NCI-H69 (cell line): ENCODE data around the gene LHFPL2.

Experiments
- DNase-seq: peaks from one replicate; lab custom pipeline; 2025; lab: John Stamatoyannopoulos, UW

The LHFPL2 gene

GRCh38 chr5:78503958-78504653 lies 144.5 kb downstream of the LHFPL2 start:
- no peak for DNase-seq

DNA sequence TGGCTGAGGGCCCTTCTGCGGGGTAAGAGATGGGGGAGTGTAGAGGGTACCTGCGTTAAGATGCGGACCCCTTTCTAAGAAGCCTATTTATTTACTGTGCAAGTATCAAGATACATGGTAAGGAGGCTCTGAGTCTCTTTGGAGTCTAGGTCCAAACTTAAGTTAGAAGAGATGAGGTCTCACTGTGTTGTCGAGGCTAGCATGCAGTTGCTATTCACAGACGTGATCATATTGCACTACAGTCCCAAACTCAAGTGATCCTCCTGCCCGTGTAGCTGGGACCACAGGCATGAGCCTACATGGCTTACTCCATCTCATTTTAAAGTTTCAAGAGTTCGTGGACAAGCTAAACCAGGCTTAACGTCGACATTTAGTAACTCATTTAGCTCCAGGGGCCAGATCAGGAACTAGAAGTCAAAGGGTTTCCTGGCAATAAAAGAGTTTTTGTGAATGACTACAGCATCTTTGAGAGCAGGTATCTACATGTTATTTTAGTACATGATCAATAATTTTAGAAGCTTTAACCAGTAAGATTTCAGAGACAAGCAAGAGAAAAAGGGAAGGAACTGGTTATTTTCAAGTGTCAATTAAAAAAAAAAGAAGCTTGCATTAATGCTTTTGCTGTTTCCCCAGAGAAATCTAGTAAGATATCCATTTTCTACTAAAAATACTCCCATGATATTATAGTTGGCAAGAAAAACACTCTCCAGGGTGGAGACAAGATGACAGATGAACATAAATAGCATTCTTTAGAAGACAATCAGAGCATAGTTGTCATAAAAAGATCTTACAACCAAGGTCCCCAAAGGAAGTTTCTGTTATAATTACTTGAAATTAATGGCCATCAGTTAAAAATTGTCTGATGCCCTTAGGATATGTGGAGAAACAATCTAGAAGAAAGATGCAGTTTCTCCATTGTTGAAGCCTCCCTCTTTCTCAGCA lies 146.9 kb downstream of the LHFPL2 start:
- DNase-seq = no peak

GRCh38 chr5:78500871-78501270 lies 147.7 kb downstream of the LHFPL2 start:
- DNase-seq = no peak

GRCh38 chr5:78500028-78500427 lies 148.5 kb downstream of the LHFPL2 start:
- no peak for DNase-seq

DNA sequence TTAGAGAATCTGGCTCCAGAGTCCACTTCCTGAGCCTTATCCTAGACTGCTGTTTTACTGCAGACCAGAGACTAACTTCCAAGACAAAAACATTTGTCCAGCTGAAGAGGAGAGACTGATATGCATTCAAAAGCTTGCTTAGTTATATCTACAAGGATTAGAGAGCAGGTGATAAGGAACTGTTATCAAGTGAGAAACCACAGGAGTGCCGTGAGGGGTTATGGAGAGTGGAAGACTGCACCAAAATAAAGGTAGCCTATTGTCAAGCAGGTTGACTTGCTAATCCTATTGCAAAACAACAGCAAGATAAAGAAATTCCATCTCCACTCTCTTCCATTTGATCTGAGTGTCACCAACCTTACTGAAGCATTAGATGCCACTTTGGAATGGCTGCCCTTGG lies 149.1 kb downstream of the LHFPL2 start:
- no peak for DNase-seq

- no peak for DNase-seq
These were observed 150.7 kb downstream of the LHFPL2 start for GRCh38 chr5:78497573-78498533.

DNA sequence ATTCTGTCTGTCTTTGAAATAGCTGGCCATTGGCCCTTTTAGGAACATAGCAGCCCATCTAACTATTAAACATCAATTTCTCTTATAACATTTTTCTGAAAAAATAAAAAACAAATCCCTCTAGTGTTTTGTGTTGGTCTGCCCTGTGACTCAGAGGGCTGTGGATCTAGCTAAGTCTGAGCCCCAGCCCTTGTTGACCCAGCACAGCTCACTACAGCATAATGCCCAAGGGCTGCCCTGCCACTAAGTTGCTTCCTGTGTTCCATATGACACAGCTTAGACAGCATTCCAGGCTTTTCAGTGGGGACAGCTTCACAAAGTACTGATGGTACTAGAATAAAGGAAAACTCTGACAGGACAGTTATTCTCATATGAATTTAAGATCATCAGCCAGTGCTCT lies 152.2 kb downstream of the LHFPL2 start:
- DNase-seq = no peak

DNA sequence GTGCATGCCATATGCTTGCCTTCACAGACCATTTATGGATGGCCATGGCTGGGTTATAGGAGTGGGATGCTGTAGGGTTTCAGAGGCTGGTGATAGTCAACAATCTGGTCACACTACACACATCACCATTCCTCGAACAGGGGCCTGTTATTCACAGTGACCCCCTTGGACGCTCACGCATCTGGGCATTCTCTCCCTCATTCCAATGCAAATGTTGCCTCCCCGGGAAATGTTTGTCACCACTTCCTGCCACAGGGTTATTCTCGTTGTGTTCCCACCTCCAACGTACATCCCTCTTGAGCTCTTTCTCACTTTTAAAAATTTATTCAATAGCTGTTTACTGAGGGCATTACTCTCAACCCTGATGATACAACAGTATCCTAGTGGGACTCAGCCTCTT lies 152.8 kb downstream of the LHFPL2 start:
- DNase-seq = no peak

DNA sequence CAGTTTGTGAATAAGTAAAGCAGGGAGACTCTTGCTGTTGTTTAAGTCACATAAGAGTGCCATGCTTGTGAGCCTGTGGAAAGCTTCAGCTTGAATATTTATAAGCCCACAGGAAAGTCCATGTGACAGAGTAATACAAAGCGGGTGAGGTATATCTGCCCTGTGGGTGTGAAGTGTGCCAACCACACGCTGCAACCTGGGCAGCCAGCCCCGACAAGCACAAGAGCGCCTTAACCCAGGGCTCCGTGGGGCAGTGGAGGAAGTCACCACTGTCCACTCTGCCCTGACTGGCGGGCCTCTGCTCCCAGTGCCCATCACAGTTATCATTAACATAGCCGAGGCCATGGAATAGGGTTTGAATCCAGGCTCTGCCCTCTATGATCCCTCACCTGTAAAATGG lies 155.9 kb downstream of the LHFPL2 start:
- DNase-seq = no peak

DNA sequence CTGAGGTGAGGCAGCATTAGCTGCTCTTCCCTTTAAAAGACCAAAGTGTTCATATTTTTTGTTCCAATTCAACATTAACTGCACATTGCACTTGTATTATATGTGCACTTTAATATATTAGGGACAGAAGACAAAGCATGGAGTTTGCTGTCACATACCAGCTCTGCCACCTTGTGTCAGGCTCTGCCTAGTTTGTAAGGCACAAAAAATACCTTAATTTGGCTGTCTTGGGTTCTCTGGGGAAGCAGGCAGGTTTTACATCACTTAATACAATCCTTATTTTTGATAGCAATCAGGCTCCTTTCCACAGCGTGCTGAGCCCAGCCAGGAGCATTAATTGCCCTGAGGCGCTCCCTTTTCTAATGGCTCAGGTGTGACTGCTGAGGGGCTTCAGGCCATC lies 156.3 kb downstream of the LHFPL2 start:
- no peak for DNase-seq

GRCh38 chr5:78490709-78491485 lies 157.7 kb downstream of the LHFPL2 start:
- DNase-seq = no peak

DNA sequence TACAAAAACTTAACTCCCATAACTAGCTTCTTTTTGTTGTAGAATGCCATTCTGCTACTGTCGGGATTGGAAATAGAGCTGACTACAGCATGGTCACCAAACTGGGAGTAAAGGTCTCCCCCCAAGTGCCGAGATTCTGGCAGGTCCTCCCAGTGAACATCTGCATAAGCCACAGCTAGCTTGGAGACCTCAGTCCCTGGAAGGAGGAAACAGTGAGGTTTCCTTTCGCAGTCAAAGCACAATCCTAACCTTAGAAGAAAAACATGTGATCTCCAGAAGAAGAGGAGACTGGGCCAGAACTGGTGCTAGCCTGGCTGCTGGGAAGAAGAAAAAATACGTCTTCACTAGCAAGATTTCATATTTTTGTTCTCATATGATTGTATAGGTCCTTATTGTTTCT lies 160.7 kb downstream of the LHFPL2 start:
- DNase-seq = no peak

- no peak for DNase-seq
These were observed 162.4 kb downstream of the LHFPL2 start for GRCh38 chr5:78486218-78486617.

DNA sequence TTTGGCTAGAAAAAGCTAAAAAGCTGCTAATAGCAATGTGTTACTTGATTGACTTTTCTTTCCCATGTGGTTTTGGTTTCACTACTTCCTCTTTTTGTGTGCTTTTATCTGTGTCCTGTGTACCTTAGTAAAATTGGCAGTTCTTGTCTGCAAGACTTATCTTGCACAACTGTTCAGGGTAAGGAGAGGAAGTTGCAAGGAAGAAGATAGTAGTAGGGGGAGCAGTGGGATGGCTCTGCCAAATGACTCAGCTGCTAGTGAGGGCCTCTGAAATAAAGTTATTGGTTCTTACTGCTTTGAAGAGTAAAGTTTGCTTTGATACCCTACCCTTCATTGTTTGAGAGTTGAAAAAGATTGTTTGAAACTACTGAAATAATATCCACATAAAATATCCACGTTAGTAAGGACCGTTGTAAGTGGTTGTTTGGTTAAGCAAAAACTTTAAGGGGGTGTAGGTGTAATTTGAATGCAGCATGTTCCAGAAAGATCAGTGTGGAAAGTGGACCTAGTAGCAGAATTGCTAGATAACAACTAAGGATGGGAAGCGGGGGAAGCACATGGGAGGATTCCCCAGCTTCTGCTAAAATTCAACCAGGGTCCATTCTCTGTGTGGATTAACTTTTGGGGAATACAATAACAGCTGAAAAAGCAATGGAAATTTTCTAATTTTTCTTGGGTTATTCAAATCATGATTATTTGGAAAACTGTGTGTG lies 164.6 kb downstream of the LHFPL2 start:
- DNase-seq = no peak

DNA sequence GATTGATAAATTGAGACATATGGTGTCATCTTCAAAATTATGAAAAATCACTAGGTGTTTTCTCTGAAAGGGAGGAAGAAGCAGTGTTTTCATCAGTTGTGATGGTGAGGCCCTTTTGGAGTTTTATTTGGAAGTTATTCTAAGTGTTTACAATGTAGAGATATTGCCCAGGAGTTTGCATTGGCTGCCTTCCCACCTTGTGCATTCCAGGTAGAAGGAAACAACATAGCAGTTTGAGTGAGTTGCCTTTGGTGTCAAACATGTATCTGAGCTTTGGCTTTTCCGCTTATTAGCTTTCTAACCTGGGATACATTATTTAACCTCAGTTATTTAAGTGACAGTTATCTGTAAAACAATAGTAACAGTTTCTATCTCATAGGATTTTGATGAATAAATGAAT lies 165.6 kb downstream of the LHFPL2 start:
- no peak for DNase-seq

DNA sequence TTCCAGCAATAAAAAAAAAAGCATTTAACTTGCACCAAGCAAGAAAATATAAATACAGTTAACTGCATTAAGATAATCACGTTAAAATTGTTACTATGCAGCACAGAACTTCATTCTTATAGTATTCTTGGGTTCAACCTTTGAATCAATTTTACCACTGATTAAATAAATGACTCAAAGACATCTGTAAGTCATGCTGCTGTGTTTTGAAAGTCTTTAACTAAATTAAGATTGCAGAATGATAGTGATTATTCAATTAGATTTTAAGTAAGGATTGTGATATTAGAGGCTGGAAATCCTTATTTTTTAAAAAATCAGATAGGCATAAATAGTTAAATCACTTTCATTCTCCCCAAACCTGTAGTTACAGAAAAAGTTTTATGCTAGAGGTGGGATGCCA lies 171.8 kb downstream of the LHFPL2 start:
- DNase-seq = no peak

DNA sequence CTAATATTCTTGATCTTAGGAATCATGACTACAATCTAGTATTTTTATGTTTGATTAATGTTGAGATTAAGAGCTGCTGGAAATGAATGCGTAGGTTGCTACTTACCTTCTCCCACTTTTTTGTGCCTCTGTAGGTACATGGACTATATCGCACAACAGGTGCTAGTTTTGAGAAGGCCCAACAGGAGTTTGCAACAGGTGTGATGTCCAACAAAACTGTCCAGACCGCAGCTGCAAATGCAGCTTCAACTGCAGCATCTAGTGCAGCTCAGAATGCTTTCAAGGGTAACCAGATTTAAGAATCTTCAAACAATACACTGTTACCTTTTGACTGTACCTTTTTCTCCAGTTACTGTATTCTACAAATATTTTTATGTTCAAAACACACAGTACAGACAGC lies 173.2 kb downstream of the LHFPL2 start:
- no peak for DNase-seq

DNA sequence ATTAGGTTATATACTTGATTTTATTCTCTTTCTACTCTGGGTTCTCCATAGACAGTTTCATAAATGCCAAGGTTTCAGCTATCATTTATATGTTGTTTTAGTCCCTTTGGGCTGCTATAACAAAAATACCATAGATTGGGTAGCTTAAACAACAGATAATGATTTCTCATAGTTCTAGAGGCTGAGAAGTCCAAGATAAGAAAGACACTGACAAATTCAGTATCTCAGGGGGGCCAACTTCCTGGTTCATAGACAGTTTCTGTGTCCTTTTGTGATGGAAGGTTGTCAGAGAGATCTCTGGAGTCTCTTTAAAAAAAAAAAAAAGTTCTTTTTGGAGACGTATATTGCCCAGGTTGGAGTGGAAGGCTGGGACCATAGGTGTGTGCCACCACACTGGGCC lies 174.8 kb downstream of the LHFPL2 start:
- DNase-seq = no peak

DNA sequence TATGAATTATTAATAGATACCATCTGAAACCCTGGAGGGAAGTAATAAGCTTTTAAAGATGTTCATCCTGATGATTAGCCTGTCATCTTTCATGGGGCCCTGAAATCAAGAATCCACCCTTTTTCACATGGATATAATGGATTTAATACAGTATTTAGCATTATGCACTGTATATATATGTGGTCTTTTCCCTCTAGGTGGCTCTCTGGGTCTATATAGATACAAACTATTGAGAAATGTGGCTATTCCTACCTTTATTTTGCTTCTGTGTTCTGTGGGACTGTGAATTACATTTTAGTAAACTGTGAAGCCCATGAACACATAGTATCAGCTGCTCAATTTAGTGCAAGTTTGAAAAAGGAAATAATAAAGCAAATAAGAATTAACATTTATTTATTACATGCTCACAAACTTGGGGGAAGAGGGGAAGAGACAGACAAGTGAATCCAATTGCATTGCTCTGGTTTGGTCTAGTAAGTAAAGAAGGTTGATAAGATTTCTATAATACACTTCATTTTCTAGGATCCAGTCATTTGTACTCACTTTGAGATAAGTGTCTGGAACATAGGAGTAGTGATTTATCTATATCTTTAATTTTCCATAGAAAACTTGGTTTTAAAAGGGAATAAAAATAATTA lies 176.0 kb downstream of the LHFPL2 start:
- no peak for DNase-seq

GRCh38 chr5:78471896-78472295 lies 176.7 kb downstream of the LHFPL2 start:
- no peak for DNase-seq
